ENCODE measurements around the gene MEPCE. TPM values are rescaled to one million over a fixed set of nuclear protein-coding genes. Genes with fewer than 3 reads are reported as not detected.
"Not testable (repeated sequence)": the region's sequence is repeated elsewhere in the genome, so short reads cannot be mapped to it uniquely, and the experiment has no call there.

The MEPCE gene, protein sequence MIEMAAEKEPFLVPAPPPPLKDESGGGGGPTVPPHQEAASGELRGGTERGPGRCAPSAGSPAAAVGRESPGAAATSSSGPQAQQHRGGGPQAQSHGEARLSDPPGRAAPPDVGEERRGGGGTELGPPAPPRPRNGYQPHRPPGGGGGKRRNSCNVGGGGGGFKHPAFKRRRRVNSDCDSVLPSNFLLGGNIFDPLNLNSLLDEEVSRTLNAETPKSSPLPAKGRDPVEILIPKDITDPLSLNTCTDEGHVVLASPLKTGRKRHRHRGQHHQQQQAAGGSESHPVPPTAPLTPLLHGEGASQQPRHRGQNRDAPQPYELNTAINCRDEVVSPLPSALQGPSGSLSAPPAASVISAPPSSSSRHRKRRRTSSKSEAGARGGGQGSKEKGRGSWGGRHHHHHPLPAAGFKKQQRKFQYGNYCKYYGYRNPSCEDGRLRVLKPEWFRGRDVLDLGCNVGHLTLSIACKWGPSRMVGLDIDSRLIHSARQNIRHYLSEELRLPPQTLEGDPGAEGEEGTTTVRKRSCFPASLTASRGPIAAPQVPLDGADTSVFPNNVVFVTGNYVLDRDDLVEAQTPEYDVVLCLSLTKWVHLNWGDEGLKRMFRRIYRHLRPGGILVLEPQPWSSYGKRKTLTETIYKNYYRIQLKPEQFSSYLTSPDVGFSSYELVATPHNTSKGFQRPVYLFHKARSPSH
- total RNA-seq (24.4 and 26.6 TPM in 2 replicates), polyA plus RNA-seq (11.4 and 17.6 TPM in 2 replicates), polyA minus RNA-seq (ENCODE audit: low replicate concordance) (36.7 and 53.3 TPM in 2 replicates)
- polyA plus RNA-seq (2012): 22.1 and 32.1 TPM in 2 replicates

- no peaks in the 10 kb centered on the region for H4K20me1 ChIP-seq (ENCODE audit: control insufficient read depth, extremely low read depth, insufficient read depth, low read length)
- H3K79me2 ChIP-seq (ENCODE audit: control insufficient read depth, insufficient read depth, low read length): peaks cover 41% of the 10 kb centered on the region
- no peaks in the 10 kb centered on the region for H3K9me3 ChIP-seq (ENCODE audit: control insufficient read depth, insufficient read depth, low read depth, low read length)
- peak; percentile 92 to 97 for DNase-seq (ENCODE audit: low read depth in 2 of 2)
- peaks cover 15% of the 10 kb centered on the region for H3K36me3 ChIP-seq (ENCODE audit: control insufficient read depth, insufficient read depth, low read length)
- no peak within 1 kb of the TSS for H2AFZ ChIP-seq (ENCODE audit: low read length)
- TF ChIP-seq EZH2 (IDR thresholded peaks at IDR 0.05; ENCODE audit: low read length, missing control alignments): no peak
- no peak for TF ChIP-seq CTCF (conservative IDR thresholded peaks at IDR 0.05 in 1 of 2, IDR thresholded peaks at IDR 0.05 in 1 of 2; ENCODE audit: low read depth in 1 of 2, low read length in 2 of 2)
- H3K4me1 ChIP-seq (ENCODE audit: control insufficient read depth, extremely low read depth, insufficient read depth, low read length): peaks cover 4% of the 10 kb centered on the region
- H3K27me3 ChIP-seq (ENCODE audit: control insufficient read depth, insufficient read depth, low read length): no peaks in the 10 kb centered on the region
- peak within 1 kb of the TSS; percentile 99 for H3K9ac ChIP-seq (ENCODE audit: insufficient read depth, low read length)
- peak within 1 kb of the TSS; percentile 75 to 88 (median 78) for H3K4me3 ChIP-seq (replicated peaks in 1 of 4; ENCODE audit: control extremely low read depth in 1 of 4, insufficient read depth in 1 of 4, low read depth in 3 of 4, low read length in 4 of 4)
- peak within 1 kb of the TSS; percentile 98 for H3K4me2 ChIP-seq (ENCODE audit: extremely low read depth, insufficient read depth, low read length)
- peak within 1 kb of the TSS; percentile 100 for H3K27ac ChIP-seq (ENCODE audit: insufficient read depth, low read length)
Observed at GRCh38 chr7:100429637-100430492, at the start of gene MEPCE. MEPCE (plus strand) TSS chr7:100429831; CDS start chr7:100430019, 188 bp downstream.

- no peaks in the 10 kb centered on the region for H3K27me3 ChIP-seq (ENCODE audit: control insufficient read depth, insufficient read depth, low read length)
- no peak overlapping the region for H3K4me3 ChIP-seq (replicated peaks in 1 of 4; ENCODE audit: control extremely low read depth in 1 of 4, insufficient read depth in 1 of 4, low read depth in 3 of 4, low read length in 4 of 4)
- no peak for DNase-seq (ENCODE audit: low read depth in 2 of 2)
- H3K9ac ChIP-seq (ENCODE audit: insufficient read depth, low read length): no peak overlapping the region
- no peaks in the 10 kb centered on the region for H4K20me1 ChIP-seq (ENCODE audit: control insufficient read depth, extremely low read depth, insufficient read depth, low read length)
- no peaks in the 10 kb centered on the region for H3K36me3 ChIP-seq (ENCODE audit: control insufficient read depth, insufficient read depth, low read length)
- no peak overlapping the region for H2AFZ ChIP-seq (ENCODE audit: low read length)
- no peak overlapping the region for H3K4me2 ChIP-seq (ENCODE audit: extremely low read depth, insufficient read depth, low read length)
- no peak overlapping the region for H3K27ac ChIP-seq (ENCODE audit: insufficient read depth, low read length)
- H3K9me3 ChIP-seq (ENCODE audit: control insufficient read depth, insufficient read depth, low read depth, low read length): no peaks in the 10 kb centered on the region
- TF ChIP-seq CTCF (conservative IDR thresholded peaks at IDR 0.05 in 1 of 2, IDR thresholded peaks at IDR 0.05 in 1 of 2; ENCODE audit: low read depth in 1 of 2, low read length in 2 of 2) (no peak), EZH2 (IDR thresholded peaks at IDR 0.05; ENCODE audit: low read length, missing control alignments) (no peak)
- no peaks in the 10 kb centered on the region for H3K79me2 ChIP-seq (ENCODE audit: control insufficient read depth, insufficient read depth, low read length)
- H3K4me1 ChIP-seq (ENCODE audit: control insufficient read depth, extremely low read depth, insufficient read depth, low read length): no peaks in the 10 kb centered on the region
Observed at GRCh38 chr7:100380196-100380595, 49.4 kb upstream of the MEPCE start.

- not testable (repeated sequence) for H3K79me2 ChIP-seq (ENCODE audit: control insufficient read depth, insufficient read depth, low read length); H3K9ac ChIP-seq (ENCODE audit: insufficient read depth, low read length); H3K36me3 ChIP-seq (ENCODE audit: control insufficient read depth, insufficient read depth, low read length); H3K4me3 ChIP-seq (replicated peaks in 1 of 4; ENCODE audit: control extremely low read depth in 1 of 4, insufficient read depth in 1 of 4, low read depth in 3 of 4, low read length in 4 of 4); H4K20me1 ChIP-seq (ENCODE audit: control insufficient read depth, extremely low read depth, insufficient read depth, low read length); H3K27ac ChIP-seq (ENCODE audit: insufficient read depth, low read length); H3K9me3 ChIP-seq (ENCODE audit: control insufficient read depth, insufficient read depth, low read depth, low read length); H2AFZ ChIP-seq (ENCODE audit: low read length); H3K27me3 ChIP-seq (ENCODE audit: control insufficient read depth, insufficient read depth, low read length); H3K4me1 ChIP-seq (ENCODE audit: control insufficient read depth, extremely low read depth, insufficient read depth, low read length); DNase-seq (ENCODE audit: low read depth in 2 of 2); H3K4me2 ChIP-seq (ENCODE audit: extremely low read depth, insufficient read depth, low read length)
Observed at GRCh38 chr7:100381531-100382233, 47.9 kb upstream of the MEPCE start.

DNA sequence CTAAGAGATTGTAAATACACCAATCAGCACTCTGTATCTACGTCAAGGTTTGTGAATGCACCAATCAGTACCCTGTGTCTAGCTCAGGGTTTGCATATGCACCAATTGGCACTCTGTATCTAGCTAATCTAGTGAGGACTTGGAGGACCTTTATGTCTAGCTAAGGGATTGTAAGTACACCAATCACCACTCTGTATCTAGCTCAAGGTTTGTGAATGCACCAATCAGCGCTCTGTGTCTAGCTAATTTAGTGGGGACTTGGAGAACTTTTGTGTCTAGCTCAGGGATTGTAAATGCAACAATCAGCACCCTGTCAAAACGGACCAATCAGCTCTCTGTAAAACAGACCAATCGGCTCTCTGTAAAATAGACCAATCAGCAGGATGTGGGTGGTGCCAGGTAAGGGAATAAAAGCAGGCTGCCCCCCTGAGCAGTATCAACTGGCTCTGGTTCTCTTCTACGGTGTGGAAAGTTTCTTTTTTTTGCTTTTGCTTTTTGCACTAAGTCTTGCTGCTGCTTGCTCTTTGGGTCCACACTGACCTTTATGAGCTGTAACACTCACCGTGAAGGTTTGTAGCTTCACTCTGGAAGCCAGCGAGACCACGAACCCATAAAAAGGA is 47.3 kb upstream of the MEPCE start:
- not testable (repeated sequence) for H3K79me2 ChIP-seq (ENCODE audit: control insufficient read depth, insufficient read depth, low read length); H3K4me1 ChIP-seq (ENCODE audit: control insufficient read depth, extremely low read depth, insufficient read depth, low read length); H3K9ac ChIP-seq (ENCODE audit: insufficient read depth, low read length); H3K27ac ChIP-seq (ENCODE audit: insufficient read depth, low read length); H3K9me3 ChIP-seq (ENCODE audit: control insufficient read depth, insufficient read depth, low read depth, low read length); H4K20me1 ChIP-seq (ENCODE audit: control insufficient read depth, extremely low read depth, insufficient read depth, low read length); H2AFZ ChIP-seq (ENCODE audit: low read length); H3K27me3 ChIP-seq (ENCODE audit: control insufficient read depth, insufficient read depth, low read length); H3K36me3 ChIP-seq (ENCODE audit: control insufficient read depth, insufficient read depth, low read length); H3K4me2 ChIP-seq (ENCODE audit: extremely low read depth, insufficient read depth, low read length); DNase-seq (ENCODE audit: low read depth in 2 of 2); H3K4me3 ChIP-seq (replicated peaks in 1 of 4; ENCODE audit: control extremely low read depth in 1 of 4, insufficient read depth in 1 of 4, low read depth in 3 of 4, low read length in 4 of 4)

Data from fibroblast of lung (primary cell).